HEK293 (cell line): ENCODE results near the gene FBLN2.

Experiments used
- ATF2 ChIP-seq: fragments of 450-650 bp; formaldehyde crosslinking; IDR thresholded peaks from 2 replicates; pipeline ENCODE4 v1.5.1; 2016; ENCODE audit warnings: missing biosample characterization, missing genetic modification characterization, low read depth
- TCF7L2 ChIP-seq: IDR thresholded peaks from 2 replicates; pipeline ENCODE4 v1.6.1; 2011; ENCODE audit warnings: low read depth, mild to moderate bottlenecking, inconsistent platforms, low read length, moderate library complexity, borderline replicate concordance
- ZNF707 ChIP-seq: fragments of 450-650 bp; formaldehyde crosslinking; IDR thresholded peaks from 2 replicates; pipeline ENCODE4 v1.5.1; 2016; ENCODE audit warnings: missing biosample characterization, missing genetic modification characterization

GRCh38 chr3:13686367-13687160 lies 137.6 kb downstream of the FBLN2 start:
- TF ChIP-seq ATF2 (tag by site-specific recombination): no peak
- TF ChIP-seq ZNF707 (tag by site-specific recombination): no peak
- TF ChIP-seq TCF7L2: no peak
